ENCODE data around the gene MVB12B. TPM values are rescaled to one million over a fixed set of nuclear protein-coding genes. Genes with fewer than 3 reads are reported as not detected.

MVB12B gene
- total RNA-seq, 1 experiment from 2014 or later: 10.9 TPM

DNA sequence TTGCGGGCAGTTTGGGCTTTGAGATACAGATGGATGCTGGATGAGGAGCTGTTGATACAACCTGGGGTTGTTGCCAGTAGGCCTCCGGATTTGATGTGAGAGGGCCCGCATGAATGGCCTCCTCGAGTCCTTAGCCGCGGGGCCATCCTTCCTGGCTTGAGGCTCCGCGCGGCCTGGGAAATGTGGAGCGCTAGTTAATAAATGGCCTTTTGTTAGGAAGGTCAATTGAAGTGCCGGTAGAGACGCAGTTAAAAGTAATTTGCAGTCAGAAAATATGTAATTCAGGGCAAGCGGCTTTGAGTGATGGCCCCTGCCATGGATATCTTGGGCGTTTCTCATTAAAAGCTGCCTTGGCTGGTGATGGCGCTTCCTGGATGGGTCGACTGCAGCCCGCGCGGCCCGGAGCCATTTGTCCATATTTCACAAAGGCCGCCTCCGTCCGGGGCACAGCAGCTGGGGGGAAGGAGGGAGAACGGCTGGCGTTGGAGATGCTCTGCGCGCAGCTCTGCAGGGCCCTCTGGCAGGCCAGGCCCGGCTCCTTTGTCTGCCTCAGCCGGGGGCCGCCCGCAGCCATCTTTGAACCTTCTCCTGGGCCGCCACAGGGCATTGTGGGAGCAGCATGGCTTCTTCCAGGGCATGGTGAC lies 11.2 kb downstream of the MVB12B start:
- intact Hi-C loops (cut with micrococcal nuclease): no loop called here
- ChIA-PET POLR2A (no interaction called here), RAD21 (ENCODE audit: low non-redundant PET in 1 of 2, low total read pairs in 2 of 2, uncharacterized antibody in 2 of 2, unreplicated experiment in 2 of 2) (no interaction called here), CTCF (interaction anchor here (0.6 kb wide), 1 partner anchor 310 kb away, joined by 3 read pairs; no protein-coding TSS in a partner anchor)
- no peaks in the 10 kb centered on the region for H4K20me1 ChIP-seq (ENCODE audit: insufficient read depth)
- no peak overlapping the region for H2AFZ ChIP-seq (ENCODE audit: low read depth, low read length, poor library complexity, severe bottlenecking)
- no peak overlapping the region for H3K9ac ChIP-seq (ENCODE audit: low read length)
- H3K4me3 ChIP-seq (replicated peaks in 1 of 2; ENCODE audit: low read depth in 1 of 2, low read length in 2 of 2): no peak overlapping the region
- 0 out of 4 replicates have a peak, but pooled peaks cover 0 to 3% of the 10 kb centered on the region in 2 experiments for H3K36me3 ChIP-seq (ENCODE audit: control insufficient read depth in 1 of 2, insufficient read depth in 2 of 2, low read length in 2 of 2)
- TF ChIP-seq EZH2 (IDR thresholded peaks at IDR 0.05) (no peak), CEBPB (IDR thresholded peaks at IDR 0.05; ENCODE audit: low read depth) (no peak), EZH2phosphoT487 (IDR thresholded peaks at IDR 0.05; ENCODE audit: borderline replicate concordance) (no peak), YY1 (IDR thresholded peaks at IDR 0.05; ENCODE audit: extremely low read depth, insufficient replicate concordance, low read depth, low read length) (no peak), ELF1 (IDR thresholded peaks at IDR 0.05; ENCODE audit: borderline replicate concordance, low read depth) (no peak), FOSL1 (IDR thresholded peaks at IDR 0.05; ENCODE audit: low read depth) (no peak)
- TF ChIP-seq, protein P1, sequence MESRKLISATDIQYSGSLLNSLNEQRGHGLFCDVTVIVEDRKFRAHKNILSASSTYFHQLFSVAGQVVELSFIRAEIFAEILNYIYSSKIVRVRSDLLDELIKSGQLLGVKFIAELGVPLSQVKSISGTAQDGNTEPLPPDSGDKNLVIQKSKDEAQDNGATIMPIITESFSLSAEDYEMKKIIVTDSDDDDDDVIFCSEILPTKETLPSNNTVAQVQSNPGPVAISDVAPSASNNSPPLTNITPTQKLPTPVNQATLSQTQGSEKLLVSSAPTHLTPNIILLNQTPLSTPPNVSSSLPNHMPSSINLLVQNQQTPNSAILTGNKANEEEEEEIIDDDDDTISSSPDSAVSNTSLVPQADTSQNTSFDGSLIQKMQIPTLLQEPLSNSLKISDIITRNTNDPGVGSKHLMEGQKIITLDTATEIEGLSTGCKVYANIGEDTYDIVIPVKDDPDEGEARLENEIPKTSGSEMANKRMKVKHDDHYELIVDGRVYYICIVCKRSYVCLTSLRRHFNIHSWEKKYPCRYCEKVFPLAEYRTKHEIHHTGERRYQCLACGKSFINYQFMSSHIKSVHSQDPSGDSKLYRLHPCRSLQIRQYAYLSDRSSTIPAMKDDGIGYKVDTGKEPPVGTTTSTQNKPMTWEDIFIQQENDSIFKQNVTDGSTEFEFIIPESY (IDR thresholded peaks at IDR 0.05; ENCODE audit: extremely low read depth, insufficient replicate concordance, low read length): no peak
- no peak overlapping the region for H3K4me2 ChIP-seq (ENCODE audit: low read length)
- H3K9me3 ChIP-seq (ENCODE audit: control insufficient read depth in 1 of 2, insufficient read depth in 1 of 2, low read depth in 1 of 2, low read length in 2 of 2): no peaks in the 10 kb centered on the region
- no peak overlapping the region for H3K27ac ChIP-seq (ENCODE audit: low read depth, low read length)
- no peaks in the 10 kb centered on the region for H3K27me3 ChIP-seq (ENCODE audit: insufficient read depth, low read length)
- no peaks in the 10 kb centered on the region for H3K79me2 ChIP-seq (ENCODE audit: insufficient read depth, low read length)
- H3K4me1 ChIP-seq (ENCODE audit: control insufficient read depth in 1 of 2, insufficient read depth in 2 of 2, low read length in 2 of 2): no peaks in the 10 kb centered on the region
- H3K9me2 ChIP-seq (ENCODE audit: insufficient read depth): no peaks in the 10 kb centered on the region
- no TSS peak for BruUV-seq (replicated peaks)
- DNase-seq (ENCODE audit: low read depth, low spot score) (no peak), ATAC-seq (no peak)

Data from HCT116 (cell line).